ENCODE data around the gene NCSTN. TPM values are rescaled to one million over a fixed set of nuclear protein-coding genes. Genes with fewer than 3 reads are reported as not detected.

The NCSTN gene
- total RNA-seq, 8 experiments from 2014 or later = 44.0 to 94.2 (median 68.4) TPM

GRCh38 chr1:160332516-160332915, 10.7 kb upstream of the NCSTN start:
- in situ Hi-C loops (cut with MboI; ENCODE audit: low pct_unique_long_range_greater_than_20kb in 2 of 9, low sequenced_read_pairs in 9 of 9, unreplicated experiment in 9 of 9) = no loop called here
- peaks cover 0 to 24% of the 10 kb centered on the region in 2 donors for H3K4me1 ChIP-seq (replicated peaks in 1 of 2)
- no peak for ATAC-seq (replicated peaks in 6 of 8)
- no peak overlapping the region for H3K27ac ChIP-seq
- no peak overlapping the region for H3K4me3 ChIP-seq

GRCh38 chr1:160338580-160338979, 4.6 kb upstream of the NCSTN start:
- in situ Hi-C loops (cut with MboI; ENCODE audit: low pct_unique_long_range_greater_than_20kb in 2 of 9, low sequenced_read_pairs in 9 of 9, unreplicated experiment in 9 of 9) = no loop called here
- no peak overlapping the region for H3K27ac ChIP-seq
- ATAC-seq (replicated peaks in 6 of 8) = no peak
- H3K4me1 ChIP-seq (replicated peaks in 1 of 2) = peaks cover 11 to 15% of the 10 kb centered on the region in 2 donors
- H3K4me3 ChIP-seq = no peak overlapping the region
- WGBS, 10 experiments = 69 to 98% (median 90%) methylated on average over 4 of the region's 4 CpGs

- no peak overlapping the region for H3K27ac ChIP-seq
- ATAC-seq (replicated peaks in 6 of 8) = no peak
- peaks cover 15 to 21% of the 10 kb centered on the region in 2 donors for H3K4me1 ChIP-seq (replicated peaks in 1 of 2)
- WGBS, 10 experiments = 37 to 100% (median 95%) methylated on average over 1 to 3 of the region's 3 CpGs; no CpG with 5 or more reads in 1 of the 10 experiments
- H3K4me3 ChIP-seq = no peak overlapping the region
- in situ Hi-C loops (cut with MboI; ENCODE audit: low pct_unique_long_range_greater_than_20kb in 2 of 9, low sequenced_read_pairs in 9 of 9, unreplicated experiment in 9 of 9) = no loop called here
These were observed 3.0 kb upstream of the NCSTN start for GRCh38 chr1:160340146-160340545.

GRCh38 chr1:160340866-160341265, 2.3 kb upstream of the NCSTN start:
- Histone ChIP-seq H3K4me1 (replicated peaks in 1 of 2) (peaks cover 15 to 21% of the 10 kb centered on the region in 2 donors), H3K4me3 (peak overlapping the region in 4 of 5 donors; percentile 71 to 91 (median 79)), H3K27ac (no peak overlapping the region)
- no peak for ATAC-seq (replicated peaks in 6 of 8)
- WGBS, 10 experiments = 17 to 88% (median 52%) methylated on average over 1 to 2 of the region's 2 CpGs; no CpG with 5 or more reads in 1 of the 10 experiments
- in situ Hi-C loops (cut with MboI; ENCODE audit: low pct_unique_long_range_greater_than_20kb in 2 of 9, low sequenced_read_pairs in 9 of 9, unreplicated experiment in 9 of 9) = no loop called here

GRCh38 chr1:160342526-160342925, 657 bp upstream of the NCSTN start:
- WGBS, 10 experiments = 0 to 6% (median 1%) methylated on average over 1 to 7 of the region's 7 CpGs; no CpG with 5 or more reads in 2 of the 10 experiments
- Histone ChIP-seq H3K4me1 (replicated peaks in 1 of 2) (peaks cover 15 to 21% of the 10 kb centered on the region in 2 donors), H3K4me3 (peak overlapping the region; percentile 71 to 91 (median 82)), H3K27ac (peak overlapping the region; percentile 97 to 99)
- in situ Hi-C loops (cut with MboI; ENCODE audit: low pct_unique_long_range_greater_than_20kb in 2 of 9, low sequenced_read_pairs in 9 of 9, unreplicated experiment in 9 of 9) = no loop called here
- peak in 3 of 8 experiments; percentile 3 for ATAC-seq (replicated peaks in 6 of 8)

GRCh38 chr1:160344241-160344640, 1.1 kb downstream of the NCSTN start:
- no peak for ATAC-seq (replicated peaks in 6 of 8)
- in situ Hi-C loops (cut with MboI; ENCODE audit: low pct_unique_long_range_greater_than_20kb in 2 of 9, low sequenced_read_pairs in 9 of 9, unreplicated experiment in 9 of 9) = no loop called here
- WGBS, 10 experiments = 71 to 100% (median 100%) methylated on average over 1 to 3 of the region's 3 CpGs
- Histone ChIP-seq H3K4me1 (replicated peaks in 1 of 2) (peaks cover 15 to 21% of the 10 kb centered on the region in 2 donors), H3K4me3 (peak overlapping the region; percentile 71 to 91 (median 82)), H3K27ac (no peak overlapping the region)

GRCh38 chr1:160344936-160345335, 1.8 kb downstream of the NCSTN start:
- Histone ChIP-seq H3K27ac (no peak overlapping the region), H3K4me1 (replicated peaks in 1 of 2) (peaks cover 15 to 21% of the 10 kb centered on the region in 2 donors), H3K4me3 (no peak overlapping the region)
- 63 to 100% (median 93%) methylated on average over 2 to 6 of the region's 6 CpGs; no CpG with 5 or more reads in 2 of the 10 experiments for WGBS, 10 experiments
- in situ Hi-C loops (cut with MboI; ENCODE audit: low pct_unique_long_range_greater_than_20kb in 2 of 9, low sequenced_read_pairs in 9 of 9, unreplicated experiment in 9 of 9) = no loop called here
- no peak for ATAC-seq (replicated peaks in 6 of 8)

- Histone ChIP-seq H3K27ac (no peak overlapping the region), H3K4me3 (no peak overlapping the region), H3K4me1 (replicated peaks in 1 of 2) (peaks cover 5 to 11% of the 10 kb centered on the region in 2 donors)
- 90 to 100% (median 97%) methylated on average over 2 to 8 of the region's 10 CpGs; no CpG with 5 or more reads in 3 of the 10 experiments for WGBS, 10 experiments
- ATAC-seq (replicated peaks in 6 of 8) = no peak
- in situ Hi-C loops (cut with MboI; ENCODE audit: low pct_unique_long_range_greater_than_20kb in 2 of 9, low sequenced_read_pairs in 9 of 9, unreplicated experiment in 9 of 9) = no loop called here
These were observed 3.3 kb downstream of the NCSTN start for GRCh38 chr1:160346463-160346862.

GRCh38 chr1:160346958-160347357, 3.8 kb downstream of the NCSTN start:
- in situ Hi-C loops (cut with MboI; ENCODE audit: low pct_unique_long_range_greater_than_20kb in 2 of 9, low sequenced_read_pairs in 9 of 9, unreplicated experiment in 9 of 9) = no loop called here
- H3K27ac ChIP-seq = no peak overlapping the region
- H3K4me1 ChIP-seq (replicated peaks in 1 of 2) = peaks cover 4 to 7% of the 10 kb centered on the region in 2 donors
- 43 to 100% (median 84%) methylated on average over 2 to 4 of the region's 4 CpGs for WGBS, 10 experiments
- H3K4me3 ChIP-seq = no peak overlapping the region
- ATAC-seq (replicated peaks in 6 of 8) = no peak

- no peak overlapping the region for H3K4me3 ChIP-seq
- H3K27ac ChIP-seq = no peak overlapping the region
- in situ Hi-C loops (cut with MboI; ENCODE audit: low pct_unique_long_range_greater_than_20kb in 2 of 9, low sequenced_read_pairs in 9 of 9, unreplicated experiment in 9 of 9) = loop anchor here in 1 of 9 experiments (25.0 kb wide), 1 partner anchor 264 kb away; the partner anchor contains the start of genes IGSF8 and KCNJ9
- 33 to 94% (median 85%) methylated on average over 1 to 4 of the region's 4 CpGs; no CpG with 5 or more reads in 2 of the 10 experiments for WGBS, 10 experiments
- H3K4me1 ChIP-seq (replicated peaks in 1 of 2) = no peaks in the 10 kb centered on the region
- ATAC-seq (replicated peaks in 6 of 8) = no peak
These were observed 8.4 kb downstream of the NCSTN start for GRCh38 chr1:160351629-160352028.

GRCh38 chr1:160352555-160352954, 9.4 kb downstream of the NCSTN start:
- H3K27ac ChIP-seq = no peak overlapping the region
- in situ Hi-C loops (cut with MboI; ENCODE audit: low pct_unique_long_range_greater_than_20kb in 2 of 9, low sequenced_read_pairs in 9 of 9, unreplicated experiment in 9 of 9) = loop anchor here in 1 of 9 experiments (25.0 kb wide), 1 partner anchor 265 kb away; the partner anchor contains the start of genes IGSF8 and KCNJ9
- no peak for ATAC-seq (replicated peaks in 6 of 8)
- H3K4me1 ChIP-seq (replicated peaks in 1 of 2) = no peaks in the 10 kb centered on the region
- H3K4me3 ChIP-seq = no peak overlapping the region
- WGBS, 10 experiments = 75 to 100% (median 93%) methylated on average over 4 to 8 of the region's 8 CpGs; no CpG with 5 or more reads in 3 of the 10 experiments

- no peak overlapping the region for H3K4me3 ChIP-seq
- H3K27ac ChIP-seq = no peak overlapping the region
- in situ Hi-C loops (cut with MboI; ENCODE audit: low pct_unique_long_range_greater_than_20kb in 2 of 9, low sequenced_read_pairs in 9 of 9, unreplicated experiment in 9 of 9) = loop anchor here in 1 of 9 experiments (25.0 kb wide), 1 partner anchor 266 kb away; the partner anchor contains the start of genes IGSF8 and KCNJ9
- 83 to 100% (median 96%) methylated on average over 1 to 2 of the region's 2 CpGs; no CpG with 5 or more reads in 4 of the 10 experiments for WGBS, 10 experiments
- no peaks in the 10 kb centered on the region for H3K4me1 ChIP-seq (replicated peaks in 1 of 2)
- ATAC-seq (replicated peaks in 6 of 8) = peak in 3 of 8 experiments; percentile 68 to 89 (median 82)
These were observed 10.0 kb downstream of the NCSTN start for GRCh38 chr1:160353223-160353622.

GRCh38 chr1:160354388-160354985, 11.3 kb downstream of the NCSTN start:
- peak; percentile 35 to 77 (median 60) for ATAC-seq (replicated peaks in 6 of 8)
- WGBS, 10 experiments = 82 to 100% (median 98%) methylated on average over 1 to 5 of the region's 5 CpGs; no CpG with 5 or more reads in 2 of the 10 experiments
- in situ Hi-C loops (cut with MboI; ENCODE audit: low pct_unique_long_range_greater_than_20kb in 2 of 9, low sequenced_read_pairs in 9 of 9, unreplicated experiment in 9 of 9) = loop anchor here in 1 of 9 experiments (25.0 kb wide), 1 partner anchor 267 kb away; the partner anchor contains the start of genes IGSF8 and KCNJ9
- H3K27ac ChIP-seq = no peak overlapping the region
- H3K4me3 ChIP-seq = no peak overlapping the region
- H3K4me1 ChIP-seq (replicated peaks in 1 of 2) = no peaks in the 10 kb centered on the region
